ENCODE data around the gene IDI2.
"Not testable (repeated sequence)": the region's sequence is repeated elsewhere in the genome, so short reads cannot be mapped to it uniquely, and the experiment has no call there.

- not testable (repeated sequence) for TF ChIP-seq POLR2A (IDR thresholded peaks at IDR 0.05); CTCF (IDR thresholded peaks at IDR 0.05 in 4 of 5, conservative IDR thresholded peaks at IDR 0.05 in 1 of 5)
Measured at GRCh38 chr10:1009947-1010346, 15.7 kb downstream of the IDI2 start.
